ENCODE measurements around the gene RFX8.

- no peak for TF ChIP-seq CTCF (IDR thresholded peaks at IDR 0.05; ENCODE audit: insufficient read depth, low read length, poor library complexity, severe bottlenecking)
- TF ChIP-seq EZH2phosphoT487 (conservative IDR thresholded peaks at IDR 0.05; ENCODE audit: low read length) = no peak
These were observed 86.7 kb downstream of the RFX8 start for GRCh38 chr2:101388232-101388631.

All from SU-DHL-6 (cell line).